ENCODE measurements around the gene GNAO1.
"Not testable (repeated sequence)": the region's sequence is repeated elsewhere in the genome, so short reads cannot be mapped to it uniquely, and the experiment has no call there.

GNAO1 gene

DNA sequence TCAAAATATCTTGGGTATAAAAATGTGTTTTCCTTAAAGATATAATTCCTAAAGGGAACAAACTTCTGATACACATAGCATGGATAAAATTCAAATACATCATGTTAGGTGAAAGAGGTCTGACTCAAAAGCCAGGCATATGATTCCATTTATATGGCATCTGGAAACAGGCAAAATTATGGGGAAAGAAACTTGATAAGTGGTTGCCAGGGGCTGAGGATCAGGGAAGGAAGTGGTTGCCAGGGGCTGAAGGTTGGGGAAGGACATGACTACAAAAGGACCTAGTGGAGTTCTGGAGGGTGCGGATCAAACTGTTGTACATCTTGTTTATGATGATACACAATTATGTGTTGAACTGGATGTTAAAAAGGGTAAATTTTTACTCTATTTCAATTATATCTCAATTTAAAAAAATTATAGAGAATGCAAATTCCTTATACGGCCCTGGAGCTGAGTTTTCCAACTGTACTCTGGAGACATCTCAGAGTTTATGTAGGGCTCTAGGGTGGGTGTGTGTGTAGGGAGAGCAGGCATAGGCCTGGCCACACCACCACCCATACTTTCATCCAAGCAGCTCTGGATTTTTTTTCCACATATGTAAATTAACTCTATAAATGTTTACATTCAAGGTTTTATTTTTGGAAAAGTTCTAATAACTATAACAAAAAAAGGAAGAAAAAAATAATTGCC lies 179.0 kb downstream of the GNAO1 start:
- DNase-seq = no peak

DNA sequence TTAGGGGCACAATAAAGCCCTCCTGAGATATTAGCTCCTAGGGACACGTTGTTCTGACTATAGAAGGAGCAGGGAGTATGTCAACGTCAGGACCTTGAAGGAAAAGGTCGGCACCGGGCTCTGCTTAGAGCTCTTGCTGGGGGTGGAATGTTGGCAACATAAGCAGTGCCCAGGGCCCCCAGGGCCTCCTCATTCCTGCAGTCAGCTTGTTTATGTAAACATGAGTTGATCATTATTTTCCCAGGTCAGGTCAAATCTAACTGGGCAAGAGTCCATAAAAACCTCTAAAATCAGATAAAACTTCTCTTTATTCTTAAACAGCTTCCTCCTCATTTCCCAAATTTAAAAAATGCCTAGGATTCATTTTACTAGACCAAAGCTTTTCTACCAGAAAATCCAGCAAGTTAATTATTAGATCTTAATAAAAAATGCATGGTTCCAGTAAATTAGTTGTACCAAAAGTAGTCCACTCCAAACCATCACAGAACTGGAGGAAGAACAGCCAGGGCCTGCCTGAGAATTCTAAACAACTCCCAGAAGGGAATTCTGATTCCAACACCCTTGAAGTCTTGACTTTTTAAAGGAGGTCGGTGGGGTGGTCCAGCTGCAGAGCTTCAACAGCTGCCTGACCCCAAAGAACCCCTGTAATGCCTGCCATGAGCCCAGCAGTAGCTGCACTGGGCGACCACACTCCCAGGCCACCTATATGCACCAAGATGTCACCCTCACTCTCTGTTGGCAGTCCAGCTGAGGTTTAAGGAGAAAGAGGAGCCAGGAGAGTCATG lies 179.8 kb downstream of the GNAO1 start:
- DNase-seq = no peak

DNA sequence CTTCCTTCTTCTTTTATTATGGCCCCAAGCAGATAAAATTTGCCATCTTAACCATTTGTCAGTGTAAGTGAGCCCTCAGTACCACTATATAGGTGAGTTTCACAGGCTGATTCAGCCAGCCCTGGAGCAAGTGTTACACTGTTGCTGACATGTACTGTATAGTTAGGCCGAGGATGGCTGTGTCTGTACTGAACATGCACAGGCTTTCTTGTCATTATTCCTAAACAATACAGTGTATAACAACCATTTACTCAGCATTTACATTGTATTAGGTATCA lies 180.3 kb downstream of the GNAO1 start:
- DNase-seq = no peak

DNA sequence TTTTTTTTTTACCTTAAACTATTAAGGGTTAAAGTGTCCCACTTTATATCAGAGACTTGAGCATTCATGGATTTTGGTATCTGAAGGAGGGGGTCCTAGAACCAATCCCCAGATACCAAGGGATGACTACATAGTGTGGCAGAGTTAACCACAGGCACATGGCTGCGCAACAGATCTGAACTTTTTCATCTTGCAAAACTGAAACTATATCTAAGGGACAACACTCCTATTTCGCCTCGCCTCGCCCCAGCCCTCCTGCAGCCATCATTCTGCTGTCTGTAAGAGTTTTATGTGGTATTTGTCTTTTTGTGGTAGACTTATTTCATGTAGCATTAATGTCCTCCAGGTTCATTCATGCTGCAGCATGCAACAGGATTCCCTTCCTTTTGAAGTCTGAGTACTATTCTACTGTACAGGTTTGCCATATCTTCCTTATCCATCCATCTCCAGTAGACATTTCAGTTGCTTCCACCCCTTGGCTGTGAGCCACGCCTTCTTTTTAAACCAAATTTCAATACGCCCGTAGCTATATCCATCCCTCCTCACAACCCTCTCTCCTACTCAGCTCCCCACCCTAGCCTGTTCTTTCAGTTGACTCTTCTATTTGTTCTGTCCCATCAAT lies 180.8 kb downstream of the GNAO1 start:
- no peak for DNase-seq

DNA sequence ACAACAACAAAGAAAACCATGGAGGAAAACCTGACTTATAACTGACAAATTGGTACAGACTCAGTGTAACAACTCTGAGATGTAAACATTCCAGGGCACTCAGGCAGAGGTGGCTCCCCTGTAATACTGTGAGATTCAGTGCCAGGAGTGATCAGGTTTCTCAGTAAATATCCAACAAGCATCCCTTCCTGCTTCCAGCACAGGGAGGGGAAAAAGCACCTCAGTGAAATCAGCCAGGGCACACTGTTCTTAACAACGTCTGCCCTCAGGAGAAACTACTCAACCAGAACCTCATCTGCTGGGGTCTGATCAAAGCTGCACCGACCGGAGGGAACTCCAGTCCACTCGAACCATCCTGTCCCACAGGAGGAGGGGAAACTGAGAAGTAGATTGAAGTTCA lies 181.7 kb downstream of the GNAO1 start:
- DNase-seq = no peak

DNA sequence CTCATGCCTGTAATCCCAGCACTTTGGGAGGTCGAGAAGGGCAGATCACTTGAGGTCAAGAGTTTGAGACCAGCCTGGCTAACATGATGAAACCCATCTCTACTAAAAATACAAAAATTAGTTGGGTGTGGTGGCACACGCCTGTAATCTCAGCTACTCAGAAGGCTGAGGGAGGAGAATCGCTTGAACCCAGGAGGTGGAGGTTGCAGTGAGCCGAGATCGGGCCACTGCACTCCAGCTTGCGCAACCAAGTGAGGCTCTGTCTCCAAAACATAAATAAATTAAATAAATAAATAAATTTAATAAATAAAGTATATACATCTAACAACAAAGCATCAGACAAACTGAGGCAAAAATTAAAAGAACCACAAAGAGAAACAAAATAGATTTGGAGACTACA lies 184.5 kb downstream of the GNAO1 start:
- not testable (repeated sequence) for DNase-seq

DNA sequence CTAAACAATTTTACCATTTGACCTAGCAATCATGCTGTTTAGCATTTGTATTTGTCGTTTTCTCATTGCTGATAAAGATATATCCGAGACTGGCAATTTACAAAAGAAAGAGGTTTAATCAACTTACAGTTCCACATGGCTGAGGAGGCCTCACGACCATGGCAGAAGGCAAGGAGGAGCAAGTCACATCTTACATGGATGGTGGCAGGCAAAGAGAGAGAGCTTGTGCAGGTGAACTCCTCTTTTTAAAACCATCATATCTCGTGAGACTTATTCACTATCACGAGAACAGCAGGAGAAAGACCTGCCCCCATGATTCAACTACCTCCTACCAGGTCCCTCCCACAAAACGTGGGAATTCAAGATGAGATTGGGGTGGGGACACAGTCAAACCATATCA lies 187.8 kb downstream of the GNAO1 start:
- DNase-seq = not testable (repeated sequence)

DNA sequence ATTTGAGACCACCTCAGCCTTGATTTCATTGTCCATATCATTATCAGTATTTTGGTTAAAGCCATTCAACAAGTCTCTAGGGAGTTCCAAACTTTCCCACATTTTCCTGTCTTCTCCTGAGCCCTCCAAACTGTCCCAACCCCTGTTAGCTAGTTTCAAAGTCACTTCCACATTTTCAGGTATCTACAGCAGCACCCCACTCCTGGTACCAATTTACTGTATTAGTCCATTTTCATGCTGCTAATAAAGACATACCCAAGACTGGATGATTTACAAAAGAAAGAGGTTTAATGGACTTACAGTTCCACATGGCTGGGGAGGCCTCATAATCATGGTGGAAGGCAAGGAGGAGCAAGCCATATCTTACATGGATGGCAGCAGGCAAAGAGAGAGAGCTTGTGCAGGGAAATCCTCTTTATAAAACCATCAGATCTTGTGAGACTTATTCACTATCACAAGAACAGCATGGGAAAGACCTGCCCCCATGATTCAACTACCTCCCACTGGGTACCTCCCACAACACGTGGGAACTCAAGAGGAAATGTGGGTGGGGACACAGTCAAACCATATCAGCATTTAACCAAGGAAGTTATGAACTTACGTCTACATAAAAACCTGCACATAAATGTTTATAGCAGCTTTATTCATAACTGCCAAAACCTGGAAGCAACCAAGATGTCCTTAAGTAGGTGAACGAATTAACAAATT lies 189.6 kb downstream of the GNAO1 start:
- DNase-seq = not testable (repeated sequence)

DNA sequence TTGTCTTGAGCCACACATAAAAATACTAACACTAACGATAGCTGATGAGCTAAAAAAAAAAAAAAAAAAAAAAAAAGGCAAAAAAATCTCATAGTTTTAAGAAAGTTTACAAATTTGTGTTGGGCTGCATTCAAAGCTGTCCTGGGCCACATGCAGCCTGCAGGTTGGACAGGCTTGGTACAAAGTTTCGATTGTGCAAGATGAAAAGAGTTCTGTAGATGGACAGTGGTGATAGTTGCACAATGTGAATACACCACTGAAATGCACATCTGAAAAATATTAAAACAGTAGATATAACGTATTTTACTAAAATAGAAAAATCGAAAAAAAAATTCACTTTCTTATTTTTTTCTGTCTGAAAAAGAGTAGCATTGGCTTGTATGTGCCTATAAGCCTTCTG lies 191.2 kb downstream of the GNAO1 start:
- no peak for DNase-seq

DNA sequence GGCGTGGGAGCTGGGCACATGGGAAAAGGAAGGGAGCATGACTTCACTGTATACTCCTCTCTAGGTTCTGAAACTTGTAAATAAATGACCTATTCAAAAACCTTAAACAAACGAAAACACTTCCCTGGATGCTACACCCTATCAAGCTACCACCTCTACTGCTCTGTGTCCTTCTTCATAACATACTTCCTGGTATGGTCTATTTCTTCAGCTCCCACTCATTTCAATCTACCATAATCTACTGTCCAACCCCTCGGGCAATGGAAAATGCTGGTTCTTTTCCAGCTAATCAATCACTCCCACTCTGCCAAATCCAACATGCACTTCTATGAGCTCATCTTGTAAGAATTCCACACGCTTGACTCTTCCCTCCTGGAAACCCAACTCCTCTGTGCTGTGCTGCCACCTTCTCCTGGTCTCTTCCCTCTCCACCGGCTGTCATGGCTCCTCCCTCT lies 191.6 kb downstream of the GNAO1 start:
- no peak for DNase-seq

DNA sequence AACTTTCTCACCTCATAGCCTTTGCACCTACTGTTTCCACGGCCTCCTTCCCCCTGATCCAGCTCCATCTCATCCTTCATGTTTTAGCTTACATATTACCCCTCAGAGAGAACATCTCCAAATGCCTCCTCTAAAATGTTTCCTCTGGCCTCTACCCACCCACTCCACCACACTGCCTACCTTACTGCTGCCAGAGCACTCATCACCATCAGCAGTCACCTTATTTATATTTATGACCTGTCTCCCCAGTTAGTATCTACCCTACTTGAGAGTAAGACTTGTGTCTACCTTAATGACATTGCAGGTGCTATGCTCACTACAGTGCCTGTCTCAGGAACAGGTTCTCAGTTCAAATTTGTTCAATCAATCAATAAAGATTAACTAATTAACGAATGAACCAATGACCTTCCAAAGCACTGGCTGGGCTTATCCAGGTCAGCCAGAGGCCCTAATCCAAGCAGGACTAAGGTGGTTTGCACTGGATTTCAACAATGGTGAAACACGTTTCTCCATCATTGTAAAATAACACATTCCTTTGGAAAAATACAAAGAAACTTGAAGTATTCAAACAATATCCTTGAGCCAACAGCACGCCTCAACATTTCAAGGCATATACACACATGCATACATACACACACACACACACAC lies 192.9 kb downstream of the GNAO1 start:
- no peak for DNase-seq

DNA sequence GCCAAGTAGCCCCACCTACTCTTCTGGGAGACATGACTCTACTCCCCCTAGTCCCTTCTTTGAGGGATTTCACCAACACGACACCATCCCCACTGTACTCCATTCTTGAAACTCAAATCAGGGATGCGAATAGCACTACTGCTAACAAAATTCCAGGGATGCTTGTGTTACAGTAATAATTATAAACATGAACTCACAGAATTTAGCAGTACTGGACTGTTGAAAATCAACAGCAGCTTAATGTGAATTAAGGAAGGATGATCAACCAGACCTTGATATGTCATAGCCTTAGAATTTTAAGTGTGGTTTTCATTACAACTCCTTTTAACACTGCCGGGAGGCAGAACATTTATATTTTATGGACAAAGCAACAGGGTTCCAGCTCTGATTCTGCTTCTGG lies 196.1 kb downstream of the GNAO1 start:
- DNase-seq = no peak

DNA sequence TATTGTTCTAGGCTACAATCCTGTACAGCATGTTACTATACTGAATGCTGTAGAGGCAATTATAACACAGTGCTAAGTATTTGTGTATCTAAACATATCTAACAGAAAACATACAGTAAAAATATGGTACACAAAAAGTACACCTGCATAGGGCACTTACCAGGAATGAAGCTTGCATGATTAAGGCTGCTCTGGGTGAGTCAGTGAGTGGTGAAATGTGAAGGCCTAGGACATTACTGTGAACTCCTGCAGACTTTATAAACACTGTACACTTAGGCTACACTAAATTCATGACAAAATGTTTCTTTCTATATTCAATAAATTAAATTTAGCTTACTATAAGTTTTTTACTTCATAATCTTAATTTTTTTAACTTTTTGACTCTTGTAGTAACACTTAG lies 196.9 kb downstream of the GNAO1 start:
- no peak for DNase-seq

DNA sequence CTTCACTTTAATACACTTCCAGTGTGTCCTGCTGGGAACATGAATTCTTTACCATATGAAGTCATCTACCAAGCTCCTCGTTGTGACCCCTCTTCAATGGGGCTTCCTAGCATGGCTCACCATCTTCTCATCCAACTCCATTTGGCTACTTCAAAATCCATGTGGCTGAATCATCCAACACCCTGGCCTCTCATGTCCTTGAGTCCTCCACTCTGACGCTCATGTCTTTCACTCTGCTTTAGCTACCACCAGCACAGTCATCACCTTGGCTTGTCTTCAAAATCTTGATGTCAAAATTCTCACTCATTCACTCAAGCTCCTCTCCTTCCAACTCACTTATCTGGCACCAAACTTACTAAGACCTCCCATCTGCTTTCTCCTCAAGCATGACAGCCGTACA lies 198.3 kb downstream of the GNAO1 start:
- no peak for DNase-seq

DNA sequence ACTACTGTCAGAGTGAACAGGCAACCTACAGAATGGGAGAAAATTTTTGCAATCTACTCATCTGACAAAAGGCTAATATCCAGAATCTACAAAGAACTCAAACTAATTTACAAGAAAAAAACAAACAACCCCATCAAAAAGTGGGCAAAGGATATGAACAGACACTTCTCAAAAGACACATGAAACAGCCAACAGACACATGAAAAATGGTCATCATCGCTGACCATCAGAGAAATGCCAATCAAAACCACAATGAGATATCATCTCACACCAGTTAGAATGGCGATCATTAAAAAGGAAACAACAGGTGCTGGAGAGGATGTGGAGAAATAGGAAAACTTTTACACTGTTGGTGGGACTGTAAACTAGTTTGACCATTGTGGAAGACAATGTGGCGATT lies 205.4 kb downstream of the GNAO1 start:
- not testable (repeated sequence) for DNase-seq

DNA sequence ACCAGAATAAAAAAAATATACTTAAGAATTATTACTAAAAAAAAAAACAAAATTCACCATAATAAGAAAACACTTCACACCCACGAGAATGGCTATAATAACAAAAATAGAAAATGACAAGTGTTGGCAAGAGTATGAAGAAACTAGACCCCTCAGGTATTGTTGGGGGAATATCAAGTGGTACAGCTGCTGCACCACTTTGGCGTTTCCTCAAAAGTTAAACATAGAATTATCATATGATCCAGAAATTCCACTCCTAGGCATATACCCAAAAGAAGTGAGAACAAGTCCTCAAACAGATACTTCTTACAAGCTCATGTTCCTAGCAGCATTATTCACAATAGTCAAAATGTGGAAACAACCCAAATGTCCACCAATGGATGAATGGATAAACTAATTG lies 207.8 kb downstream of the GNAO1 start:
- no peak for DNase-seq

DNA sequence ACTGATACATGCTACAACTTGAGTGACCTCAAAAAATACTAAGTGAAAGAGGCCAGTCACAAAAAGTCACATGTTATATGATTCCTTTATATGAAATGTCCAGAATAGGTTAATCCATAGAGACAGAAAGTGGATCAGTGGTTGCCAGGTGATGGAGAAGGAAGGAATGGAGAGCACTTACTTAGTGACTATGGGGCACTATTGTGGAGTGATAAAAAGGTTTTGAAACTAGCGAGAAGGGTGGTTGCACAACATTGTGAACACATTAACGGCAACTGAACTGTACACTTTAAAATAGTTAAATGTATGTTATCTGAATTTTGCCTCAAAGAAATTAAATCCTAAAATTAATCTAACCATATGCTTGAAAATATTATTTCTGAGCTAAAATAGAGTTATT lies 208.2 kb downstream of the GNAO1 start:
- DNase-seq = no peak

DNA sequence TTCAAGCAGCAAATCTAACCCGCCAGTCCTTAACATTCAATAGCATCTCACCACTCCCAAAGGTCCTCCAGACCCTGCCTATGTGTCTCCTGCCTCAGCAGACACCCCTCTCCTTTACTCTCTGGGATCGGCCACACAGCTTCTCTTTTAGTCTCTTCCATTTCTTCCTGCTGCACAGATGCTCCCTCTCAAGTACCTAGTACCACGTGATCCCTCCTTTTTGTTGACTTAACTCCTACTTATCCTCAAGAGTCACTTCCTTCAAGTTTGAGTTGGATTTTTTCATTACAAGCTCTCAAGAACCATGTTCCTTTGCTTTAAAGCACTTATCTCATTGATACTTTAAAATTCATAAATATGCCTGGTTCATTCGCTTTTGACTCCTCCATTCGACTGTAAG lies 209.2 kb downstream of the GNAO1 start:
- DNase-seq = no peak

DNA sequence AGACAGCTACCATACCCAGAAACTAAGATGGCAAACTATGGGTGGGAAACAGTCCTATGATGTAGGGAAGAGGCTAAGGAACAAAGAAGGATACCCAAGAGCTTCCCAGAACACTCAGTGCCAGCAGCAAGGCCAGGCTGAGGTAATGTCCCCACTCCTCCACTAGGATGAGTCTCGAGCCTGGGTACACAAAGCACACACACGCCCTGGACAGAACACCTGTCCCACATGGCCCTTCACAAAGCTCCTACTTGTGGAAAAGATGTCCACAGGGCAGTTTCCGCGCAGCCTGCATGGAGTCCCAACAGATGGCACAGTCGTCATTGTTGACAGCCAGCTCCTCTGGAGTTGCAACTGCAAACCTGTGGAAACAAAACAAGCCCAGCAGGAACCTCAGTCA lies 210.2 kb downstream of the GNAO1 start:
- no peak for DNase-seq

DNA sequence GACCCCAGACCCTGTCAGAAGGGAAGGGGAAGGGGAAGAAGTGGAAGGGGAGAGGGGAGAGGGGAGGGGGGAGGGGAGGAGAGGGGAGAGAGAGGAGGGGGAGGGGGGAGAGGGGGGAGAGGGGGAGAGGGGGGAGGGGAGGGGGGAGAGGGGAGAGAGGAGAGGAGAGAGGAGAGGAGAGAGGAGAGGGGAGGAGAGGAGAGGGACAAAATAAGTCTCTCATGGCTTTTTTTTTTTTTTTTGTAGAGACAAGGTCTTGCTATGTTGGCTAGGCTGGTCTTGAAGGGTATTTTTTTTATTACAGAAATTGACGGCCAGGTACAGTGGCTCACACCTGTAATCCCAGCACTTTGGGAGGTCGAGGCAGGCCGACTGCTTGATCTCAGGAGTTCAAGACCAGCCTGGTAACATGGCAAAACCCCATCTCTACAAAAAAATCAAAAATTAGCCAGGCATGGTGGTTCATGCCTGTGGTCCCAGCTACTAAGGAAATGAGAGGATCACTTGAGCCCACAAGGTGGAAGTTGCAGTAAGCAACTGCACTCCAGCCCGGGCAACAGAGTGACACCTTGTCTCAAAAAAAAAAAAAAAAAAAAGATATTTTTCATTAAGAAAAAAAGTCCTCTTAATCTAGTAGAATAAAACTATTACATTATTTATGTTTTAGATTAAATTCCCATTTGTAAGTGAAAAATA lies 214.8 kb downstream of the GNAO1 start:
- no peak for DNase-seq

All from KG1 (cell line).